CD4-positive, alpha-beta T cell treated with Interleukin-4 for 1 hour (primary cell): Measurements from ENCODE around the gene TGFBR3.

Experiments used
- DNase-seq, 2 donors: peaks; one replicate each; pipeline ENCODE4 v3.0.0-alpha.2; 2020 to 2022

The TGFBR3 gene

GRCh38 chr1:91885716-91886506 is at the start of gene TGFBR3:
TGFBR3 (minus strand) TSS chr1:91886151; CDS start chr1:91861531, 24,620 bp downstream.
- DNase-seq, result peak; percentile 71 to 84

- no peak for DNase-seq
These were observed 43.3 kb upstream of the TGFBR3 start for GRCh38 chr1:91929250-91929649.

DNA sequence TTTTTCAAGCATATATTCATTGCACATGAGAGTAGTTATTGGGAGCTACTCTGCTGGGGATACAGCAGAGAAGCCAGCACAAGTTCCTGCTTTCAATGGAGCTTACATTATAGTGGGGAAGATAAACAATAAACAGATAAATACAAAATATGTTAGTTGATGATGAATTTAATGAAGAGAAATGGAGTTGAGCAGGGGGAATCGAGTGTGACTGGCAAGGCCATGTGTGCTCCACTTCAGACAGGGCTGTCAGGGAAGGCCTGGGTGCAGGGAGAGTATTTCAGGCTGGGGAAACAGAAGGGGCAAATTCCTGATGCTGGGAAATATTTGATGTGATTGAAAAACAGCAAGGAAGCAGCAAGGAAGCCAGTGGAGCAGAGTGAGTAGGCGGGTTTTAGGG is 42.1 kb upstream of the TGFBR3 start:
- DNase-seq, result no peak

DNA sequence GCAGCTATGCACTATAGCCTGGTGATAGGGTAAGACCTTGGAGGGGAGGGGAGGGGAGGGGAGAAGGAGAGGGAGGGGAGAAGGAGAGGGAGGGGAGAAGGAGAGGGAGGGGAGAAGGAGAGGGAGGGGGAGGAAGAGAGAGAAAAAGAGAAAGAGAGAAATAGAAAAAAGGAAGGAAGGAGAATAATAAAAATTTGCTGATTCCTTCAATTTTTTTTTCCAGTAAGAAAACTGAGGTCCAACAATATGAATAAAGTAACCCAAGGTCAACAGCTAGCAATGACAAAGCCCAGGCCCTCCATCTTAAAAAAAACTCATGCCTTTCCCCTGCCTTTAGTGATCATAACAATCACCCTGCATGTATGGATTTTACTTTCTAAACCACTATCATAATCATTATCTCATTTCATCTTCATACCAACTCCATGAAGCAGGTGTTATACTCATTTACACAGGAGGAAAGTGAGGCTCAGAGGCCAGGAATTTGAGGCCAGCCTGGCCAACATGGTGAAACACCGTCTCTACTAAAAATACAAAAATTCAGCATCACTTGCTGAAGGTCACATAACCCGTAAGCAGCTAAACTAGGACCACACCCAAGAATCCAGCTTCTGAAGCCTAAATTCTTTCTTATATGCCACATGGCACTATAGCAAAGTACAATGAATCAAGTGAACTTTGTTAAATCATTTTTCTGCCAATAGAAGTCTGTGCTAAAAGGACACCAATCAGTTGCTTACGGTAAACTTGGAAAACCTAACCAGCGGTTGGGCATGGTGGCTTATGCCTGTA is 39.9 kb upstream of the TGFBR3 start:
- no peak for DNase-seq

- no peak for DNase-seq
These were observed 38.2 kb upstream of the TGFBR3 start for GRCh38 chr1:91924146-91924545.

DNA sequence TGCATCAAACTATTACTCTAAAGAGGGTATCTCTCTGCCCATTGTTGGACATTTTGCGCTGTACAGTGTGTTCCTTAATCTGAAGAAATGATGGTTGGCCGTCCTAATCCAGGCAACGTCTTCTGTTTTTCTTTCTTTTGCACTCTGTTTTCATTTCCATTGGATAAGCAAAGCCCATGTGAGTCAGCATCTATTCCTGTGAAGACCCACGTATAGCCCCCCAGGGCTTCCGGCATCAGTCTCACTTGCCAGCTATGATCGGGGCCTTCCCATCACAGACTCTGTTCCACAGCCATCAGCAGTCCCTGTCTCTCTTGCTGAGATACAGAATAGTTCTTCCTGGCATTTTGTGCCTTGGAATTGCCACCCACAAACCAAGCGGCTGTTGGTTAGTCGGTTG is 34.0 kb upstream of the TGFBR3 start:
- no peak for DNase-seq

DNA sequence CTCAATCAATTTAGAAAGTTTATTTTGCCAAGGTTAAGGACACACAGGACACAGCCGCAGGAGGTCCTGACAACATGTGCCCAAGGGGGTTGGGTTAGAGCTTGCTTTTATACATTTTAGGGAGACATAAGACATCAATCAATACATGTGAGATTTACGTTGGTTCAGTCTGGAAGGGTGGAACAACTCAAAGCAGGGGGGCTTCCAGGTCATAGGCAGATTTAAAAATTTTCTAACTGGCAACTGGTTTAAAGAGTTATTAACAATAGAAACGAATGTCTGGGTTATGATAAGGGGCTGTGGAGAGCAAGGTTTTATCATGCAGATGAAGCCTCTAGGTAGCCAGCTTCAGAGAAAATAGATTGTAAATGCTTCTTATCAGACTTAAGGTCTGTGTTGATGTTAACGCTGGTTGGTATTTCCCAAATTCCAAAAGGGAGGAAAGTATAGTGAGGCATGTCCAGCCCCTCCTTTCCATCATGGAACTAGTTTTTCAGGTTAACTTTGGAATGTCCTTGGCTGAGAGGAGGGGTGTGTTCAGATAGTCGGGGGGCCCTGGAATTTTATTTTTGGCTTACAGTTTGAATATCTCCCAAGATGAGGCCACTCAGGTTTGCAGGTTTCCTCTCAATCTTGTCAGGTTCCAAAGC is 31.0 kb upstream of the TGFBR3 start:
- no peak for DNase-seq

GRCh38 chr1:91916046-91916445 is 30.1 kb upstream of the TGFBR3 start:
- no peak for DNase-seq

DNA sequence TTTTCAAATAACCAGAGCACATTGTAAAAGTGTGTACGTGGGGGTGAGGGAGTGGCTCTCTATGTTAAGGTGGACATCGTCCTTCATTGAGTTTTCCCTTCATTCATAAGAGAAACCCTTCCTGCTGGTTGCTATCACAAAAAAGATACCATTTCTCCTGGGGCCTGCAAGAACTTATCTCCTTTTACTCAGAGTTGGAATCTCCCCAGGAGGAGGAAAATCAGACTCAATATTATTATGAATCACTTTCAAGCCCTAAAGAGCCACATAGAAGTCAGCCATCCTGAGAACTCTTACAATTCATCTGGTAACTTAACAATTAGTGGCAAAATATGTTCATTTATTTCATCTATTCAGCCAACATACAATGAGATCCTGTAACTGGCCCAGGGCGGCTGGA is 27.1 kb upstream of the TGFBR3 start:
- no peak for DNase-seq

- DNase-seq, result no peak
These were observed 26.3 kb upstream of the TGFBR3 start for GRCh38 chr1:91912266-91912665.

DNA sequence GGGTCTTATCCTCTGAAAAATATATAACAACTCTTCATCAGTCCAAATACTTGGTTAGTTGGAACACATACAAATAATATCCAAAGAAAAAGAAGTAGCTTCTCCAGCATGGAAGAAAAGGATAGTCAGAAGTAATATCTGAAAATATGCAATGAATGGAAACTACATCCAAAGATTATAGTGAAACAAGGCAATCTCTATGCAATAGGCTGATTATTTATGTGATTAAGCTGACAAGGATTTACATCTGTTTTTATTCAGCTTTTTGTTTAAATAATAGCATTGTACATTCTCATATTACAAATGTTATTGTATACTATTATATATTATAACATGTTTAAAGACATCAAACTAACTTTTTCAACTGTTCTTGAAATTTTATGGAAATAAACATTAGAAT is 15.3 kb upstream of the TGFBR3 start:
- no peak for DNase-seq

GRCh38 chr1:91900562-91900961 is 14.6 kb upstream of the TGFBR3 start:
- DNase-seq, result no peak

GRCh38 chr1:91897016-91897415 is 11.1 kb upstream of the TGFBR3 start:
- DNase-seq, result no peak

- no peak for DNase-seq
These were observed 10.0 kb upstream of the TGFBR3 start for GRCh38 chr1:91895832-91896556.

DNA sequence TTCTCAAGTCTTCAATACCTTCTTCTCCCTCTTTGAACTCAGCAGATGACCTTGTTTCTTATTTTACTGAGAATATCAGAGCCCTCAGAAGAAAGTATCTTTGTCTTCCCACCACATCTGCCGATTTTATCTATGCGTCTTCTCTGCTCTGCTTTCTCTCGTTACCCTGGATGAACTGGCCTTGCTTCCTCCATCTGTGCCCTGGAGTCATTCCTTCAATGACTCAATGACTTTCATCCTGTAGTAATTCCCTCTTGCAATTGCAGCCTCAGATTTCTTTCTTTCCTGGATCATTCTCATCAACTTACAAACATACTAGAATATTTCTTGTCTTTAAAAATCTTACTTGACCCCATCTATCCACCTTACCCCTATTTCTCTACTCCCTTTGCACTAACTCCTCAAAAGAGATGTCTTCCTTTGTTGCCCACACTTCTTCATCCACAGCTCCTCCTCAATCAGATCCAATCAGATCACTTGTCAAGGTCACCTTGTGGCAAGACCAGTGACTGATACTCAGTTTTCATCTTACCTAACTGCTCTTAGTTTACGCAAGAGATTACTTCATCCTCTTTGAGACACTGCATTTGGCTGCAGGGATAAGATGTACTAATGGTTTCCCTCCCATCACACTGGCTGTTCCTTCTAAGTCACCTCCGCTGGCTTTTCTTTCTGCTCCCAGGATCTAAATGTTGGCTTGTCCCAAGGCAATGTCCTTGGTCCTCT is 8.2 kb upstream of the TGFBR3 start:
- DNase-seq, result no peak

- DNase-seq, result peak in 1 of 2 donors; percentile 36
These were observed 6.0 kb upstream of the TGFBR3 start for GRCh38 chr1:91891969-91892368.

GRCh38 chr1:91891454-91891853 is 5.5 kb upstream of the TGFBR3 start:
- DNase-seq, result no peak

DNA sequence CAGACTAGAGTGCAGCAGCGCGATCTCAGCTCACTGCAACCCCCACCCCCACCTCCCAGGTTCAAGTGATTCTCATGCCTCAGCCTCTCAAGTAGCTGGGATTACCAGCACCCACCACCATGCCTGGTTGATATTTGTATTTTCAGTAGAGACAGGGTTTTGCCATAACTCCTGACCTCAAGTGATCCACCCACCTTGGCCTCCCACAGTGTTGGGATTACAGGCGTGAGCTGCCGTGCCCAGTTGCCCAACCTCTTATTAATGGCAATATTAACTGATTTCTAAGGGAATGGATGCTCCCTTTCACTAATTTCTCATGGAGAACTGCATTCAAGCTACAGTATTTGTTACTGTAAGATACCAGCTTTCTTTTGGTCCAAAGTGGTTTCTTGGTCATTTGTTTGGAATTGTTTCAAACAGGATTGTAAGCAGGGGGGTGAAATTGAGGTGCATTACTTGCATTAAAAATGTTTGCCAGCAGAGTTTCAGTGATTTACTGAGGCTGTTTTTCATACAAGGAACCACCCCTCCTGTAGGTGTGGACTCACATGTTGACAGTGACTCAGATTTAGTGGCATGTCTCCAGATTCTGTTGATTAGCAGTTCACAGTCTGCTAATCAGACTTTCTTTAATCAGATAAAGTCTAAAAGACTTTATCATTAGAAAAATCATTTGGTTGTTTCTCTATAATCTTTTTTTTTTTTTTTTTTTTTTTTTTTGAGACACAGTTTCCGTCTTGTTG is 3.9 kb upstream of the TGFBR3 start:
- DNase-seq, result peak in 1 of 2 donors; percentile 44

DNA sequence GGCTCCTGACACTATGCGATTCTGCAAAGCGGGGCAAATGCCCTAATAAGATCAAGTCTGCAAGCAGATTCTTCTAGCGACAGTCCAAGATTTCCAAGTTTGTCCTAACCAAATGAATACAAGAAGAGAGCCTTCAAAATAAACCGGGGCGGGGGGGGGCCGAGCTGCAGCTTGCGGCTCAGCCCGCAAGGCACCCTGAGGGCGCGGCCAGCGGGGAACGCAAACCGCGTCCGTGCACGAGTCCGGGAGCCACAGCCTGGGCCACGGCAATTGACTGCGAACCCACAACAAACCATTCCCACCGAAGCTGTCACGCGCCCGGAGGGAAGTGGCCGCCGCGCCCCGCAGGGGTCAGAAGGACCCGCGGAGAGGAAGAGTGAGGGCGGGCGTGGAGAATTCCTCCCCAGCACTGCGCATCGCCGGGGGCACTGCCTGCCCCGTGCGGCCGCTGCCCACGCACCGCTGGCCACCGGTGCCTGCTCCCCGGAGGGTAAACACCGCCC is 687 bp downstream of the TGFBR3 start:
- peak; percentile 15 to 40 for DNase-seq

DNA sequence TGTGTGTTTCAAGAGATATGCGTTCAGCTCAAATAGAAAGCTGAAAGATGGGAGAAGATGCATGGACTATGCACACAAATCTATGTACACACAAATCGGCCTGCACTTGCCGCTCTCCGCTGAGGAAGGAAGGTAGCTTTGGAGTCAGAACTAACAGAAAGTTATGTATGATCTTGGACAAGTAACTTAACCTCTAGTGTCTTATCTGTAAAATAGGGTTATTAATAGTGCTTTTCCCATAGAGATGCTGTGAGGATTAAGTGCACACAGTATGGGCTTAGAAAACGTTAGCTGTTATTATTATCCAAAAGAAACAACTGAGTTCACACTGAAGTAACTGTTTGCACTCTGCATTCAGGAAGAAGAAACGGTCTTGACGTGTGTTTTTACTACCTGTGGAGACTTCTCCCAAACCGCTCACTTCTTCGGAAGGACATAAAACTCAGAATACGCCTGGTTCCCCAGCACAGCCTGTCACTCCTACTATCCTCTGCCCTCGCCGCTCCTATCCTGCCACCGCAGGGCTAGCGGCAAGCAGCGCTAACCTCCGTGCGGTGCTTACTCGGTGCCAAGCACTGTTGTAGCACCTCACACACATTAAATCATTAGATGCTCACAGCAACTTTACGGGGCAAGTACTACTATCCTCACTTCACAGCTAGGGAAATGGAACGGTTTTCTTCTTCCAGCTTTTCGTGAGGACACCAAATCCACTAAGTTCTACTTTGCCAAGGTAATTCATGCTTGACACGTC is 1.3 kb downstream of the TGFBR3 start:
- peak; percentile 14 to 35 for DNase-seq

GRCh38 chr1:91883470-91883869 is 2.5 kb downstream of the TGFBR3 start:
- peak in 1 of 2 donors; percentile 67 for DNase-seq
